ENCODE results near the gene CSAD. TPM values are rescaled to one million over a fixed set of nuclear protein-coding genes. Genes with fewer than 3 reads are reported as not detected.

Gene CSAD
- total RNA-seq, 1 donor from 2014 or later, result 20.2 TPM

DNA sequence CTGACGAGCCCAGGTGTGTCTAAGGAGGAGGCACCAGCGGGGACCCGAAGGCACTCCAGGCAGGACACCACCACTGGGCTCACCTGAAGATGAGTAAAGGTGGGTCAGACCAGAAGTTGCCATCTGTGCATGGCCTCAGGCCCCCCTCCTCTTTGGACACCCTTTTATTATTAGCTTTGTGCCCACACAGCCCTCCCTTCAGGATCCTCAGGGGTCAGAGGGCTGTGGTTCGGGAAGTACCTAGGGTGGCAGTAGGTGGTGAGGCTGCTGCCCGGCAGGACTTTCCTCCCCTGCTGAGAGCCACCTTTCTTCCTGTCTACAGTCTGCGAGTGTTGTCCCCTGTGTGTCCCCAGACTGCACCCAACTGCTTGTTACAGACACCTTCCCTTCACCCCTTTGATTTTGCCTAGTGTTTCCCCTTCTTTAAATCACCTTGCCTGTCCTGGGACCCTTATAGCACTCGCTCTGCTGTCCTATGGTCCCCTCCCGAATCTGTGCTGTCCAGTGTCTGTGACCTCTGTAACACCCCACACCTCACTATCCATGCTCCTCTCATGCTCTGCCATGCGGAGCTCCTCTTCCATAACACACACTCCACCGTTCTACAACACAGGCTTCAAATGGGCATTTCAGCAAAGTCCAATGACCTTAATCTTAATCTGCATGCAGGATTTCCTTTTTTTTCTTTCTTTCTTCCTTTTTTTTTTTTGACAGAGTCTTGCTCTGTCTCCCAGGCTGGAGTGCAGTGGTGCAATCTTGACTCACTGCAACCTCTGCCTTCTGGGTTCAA lies 51.8 kb downstream of the CSAD start:
- intact Hi-C loops (cut with micrococcal nuclease), result no loop called here
- Mint-ChIP-seq H3K27me3 (ENCODE audit: low read depth) (peaks cover 14% of the 10 kb centered on the region), H3K9me3 (no peaks in the 10 kb centered on the region), H3K4me3 (ENCODE audit: low read depth) (no peak overlapping the region), H3K36me3 (ENCODE audit: low read depth) (no peaks in the 10 kb centered on the region), H3K27ac (no peak overlapping the region), H3K4me1 (ENCODE audit: low read depth) (no peaks in the 10 kb centered on the region)
- DNase-seq (ENCODE audit: low spot score), result no peak

DNA sequence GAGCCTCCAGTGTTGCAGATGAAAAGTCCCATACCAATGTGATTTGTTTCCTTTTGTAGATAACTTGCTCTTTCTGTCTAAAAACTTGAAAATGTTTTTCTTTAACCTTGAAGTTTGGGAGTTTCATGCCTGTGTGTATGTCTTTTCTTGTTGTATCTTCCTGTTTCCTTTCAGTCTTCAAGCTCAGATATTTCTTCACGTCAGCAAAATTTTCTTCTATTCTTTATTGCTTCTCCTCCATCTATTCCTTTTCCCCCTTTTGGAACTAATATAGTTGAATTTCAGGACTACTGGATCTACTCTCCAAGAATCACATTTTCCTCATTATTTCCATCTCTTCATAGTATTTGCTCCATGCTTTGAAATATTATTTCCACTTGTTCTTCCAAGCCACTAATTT lies 53.6 kb downstream of the CSAD start:
- Mint-ChIP-seq H3K9me3 (no peaks in the 10 kb centered on the region), H3K4me1 (ENCODE audit: low read depth) (no peaks in the 10 kb centered on the region), H3K27me3 (ENCODE audit: low read depth) (peaks cover 14% of the 10 kb centered on the region), H3K27ac (no peak overlapping the region), H3K4me3 (ENCODE audit: low read depth) (no peak overlapping the region), H3K36me3 (ENCODE audit: low read depth) (no peaks in the 10 kb centered on the region)
- no peak for DNase-seq (ENCODE audit: low spot score)
- intact Hi-C loops (cut with micrococcal nuclease), result no loop called here

DNA sequence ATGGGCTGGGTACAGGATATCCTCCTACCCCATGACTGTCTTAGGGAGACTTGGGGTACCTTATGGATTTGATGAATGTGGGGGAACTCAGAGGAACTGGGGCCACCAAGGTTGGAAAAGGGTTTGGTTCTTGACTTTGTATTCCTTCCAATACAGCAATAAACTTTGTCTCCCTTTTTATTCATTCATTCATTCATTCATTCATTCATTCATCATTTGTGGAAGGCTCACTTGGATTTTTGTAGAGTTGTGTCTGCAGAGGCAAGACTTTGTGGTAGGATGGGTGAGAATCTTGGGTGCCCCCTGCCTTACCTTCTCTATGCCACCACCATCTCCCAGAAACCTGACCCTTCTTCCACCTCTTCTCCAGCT lies 56.4 kb downstream of the CSAD start:
- H3K4me1 Mint-ChIP-seq (ENCODE audit: low read depth), result no peaks in the 10 kb centered on the region
- no peak overlapping the region for H3K4me3 Mint-ChIP-seq (ENCODE audit: low read depth)
- no peaks in the 10 kb centered on the region for H3K9me3 Mint-ChIP-seq

DNA sequence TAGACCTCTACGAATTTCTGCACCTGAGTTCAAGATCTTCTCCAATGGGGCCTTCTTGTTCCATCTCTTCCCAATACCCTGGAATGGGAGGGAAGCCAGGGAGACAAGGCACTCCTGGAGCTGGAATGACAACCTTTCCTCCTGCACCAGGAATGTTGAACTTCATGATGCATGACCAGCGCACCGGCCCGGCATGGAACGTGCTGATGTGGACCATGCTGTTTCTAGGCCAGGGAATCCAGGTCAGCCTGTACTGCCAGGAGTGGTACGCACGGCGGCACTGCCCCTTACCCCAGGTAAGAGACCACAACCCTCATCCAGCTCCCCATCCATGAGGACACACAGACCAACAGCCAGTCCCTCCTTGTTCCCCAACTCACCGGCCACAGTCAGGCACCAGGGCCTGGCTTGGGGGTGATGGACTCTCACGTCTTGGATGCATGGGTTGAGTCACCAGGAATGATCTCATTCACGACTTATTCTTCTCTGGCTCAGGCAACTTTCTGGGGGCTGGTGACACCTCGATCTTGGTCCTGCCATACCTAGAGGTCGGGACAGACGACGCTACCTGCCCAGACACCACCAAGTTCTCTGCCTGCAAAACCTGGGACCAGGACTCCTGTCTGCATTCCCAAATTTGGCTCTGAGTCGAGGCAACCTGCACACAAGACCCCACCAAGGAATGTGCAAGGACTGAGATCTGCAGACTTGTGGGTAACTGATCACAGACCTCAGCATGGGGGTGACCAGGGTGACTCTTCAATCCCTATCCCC lies 57.0 kb downstream of the CSAD start:
- Mint-ChIP-seq H3K4me1 (ENCODE audit: low read depth) (no peaks in the 10 kb centered on the region), H3K27me3 (ENCODE audit: low read depth) (peaks cover 9% of the 10 kb centered on the region), H3K9me3 (no peaks in the 10 kb centered on the region), H3K27ac (no peak overlapping the region), H3K36me3 (ENCODE audit: low read depth) (no peaks in the 10 kb centered on the region), H3K4me3 (ENCODE audit: low read depth) (no peak overlapping the region)
- no peak for DNase-seq (ENCODE audit: low spot score)
- intact Hi-C loops (cut with micrococcal nuclease), result no loop called here

More for the DNA sequence above, 56.4 kb downstream of the CSAD start:
- H3K36me3 Mint-ChIP-seq (ENCODE audit: low read depth), result no peaks in the 10 kb centered on the region
- peaks cover 11% of the 10 kb centered on the region for H3K27me3 Mint-ChIP-seq (ENCODE audit: low read depth)
- DNase-seq (ENCODE audit: low spot score), result no peak
- intact Hi-C loops (cut with micrococcal nuclease), result no loop called here
- no peak overlapping the region for H3K27ac Mint-ChIP-seq

- no peak overlapping the region for H3K27ac Mint-ChIP-seq
- H3K36me3 Mint-ChIP-seq (ENCODE audit: low read depth), result no peaks in the 10 kb centered on the region
- no peaks in the 10 kb centered on the region for H3K9me3 Mint-ChIP-seq
Observed at GRCh38 chr12:53122961-53123468, 57.7 kb downstream of the CSAD start.

DNA sequence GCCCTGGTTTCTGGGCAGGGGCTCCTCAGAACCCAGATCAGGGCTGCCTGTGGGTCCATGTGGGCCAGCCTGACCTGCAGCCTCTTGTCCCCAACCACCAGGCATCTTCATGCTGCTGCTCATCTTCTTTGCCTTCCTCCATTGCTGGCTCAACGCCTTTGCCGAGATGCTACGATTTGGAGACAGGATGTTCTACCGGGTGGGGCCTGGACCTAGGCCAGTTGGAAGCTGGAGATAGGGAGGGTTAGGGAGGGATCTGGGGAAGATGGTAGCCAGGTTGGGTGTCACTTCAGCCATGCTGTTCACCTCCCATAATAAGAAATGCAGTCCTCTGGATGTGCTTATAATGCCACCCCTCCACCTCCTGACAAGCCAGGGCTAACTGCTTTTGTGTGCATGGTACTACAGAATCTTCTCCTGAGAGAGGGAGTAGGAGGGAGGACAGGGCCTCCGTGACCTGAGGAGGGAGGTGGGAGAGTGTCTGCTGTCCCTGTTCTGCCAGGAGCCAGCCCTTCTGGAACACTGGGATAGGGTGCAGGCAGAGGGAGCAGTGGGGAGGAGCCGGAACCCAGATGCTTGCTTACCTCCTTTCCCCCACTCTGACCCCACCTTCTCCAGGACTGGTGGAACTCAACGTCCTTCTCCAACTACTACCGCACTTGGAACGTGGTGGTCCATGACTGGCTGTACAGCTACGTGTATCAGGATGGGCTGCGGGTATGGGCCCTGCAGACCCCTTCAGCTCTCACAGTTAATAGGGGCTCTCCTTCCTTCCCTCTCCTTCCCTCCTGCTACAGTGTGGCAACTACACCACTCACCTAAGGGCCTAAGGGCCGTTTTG lies 59.8 kb downstream of the CSAD start:
- no peak overlapping the region for H3K27ac Mint-ChIP-seq
- peaks cover under 1% of the 10 kb centered on the region for H3K27me3 Mint-ChIP-seq (ENCODE audit: low read depth)
- no peaks in the 10 kb centered on the region for H3K36me3 Mint-ChIP-seq (ENCODE audit: low read depth)
- intact Hi-C loops (cut with micrococcal nuclease), result no loop called here
- no peak overlapping the region for H3K4me3 Mint-ChIP-seq (ENCODE audit: low read depth)
- no peaks in the 10 kb centered on the region for H3K9me3 Mint-ChIP-seq
- H3K4me1 Mint-ChIP-seq (ENCODE audit: low read depth), result no peaks in the 10 kb centered on the region
- DNase-seq (ENCODE audit: low spot score), result no peak

More at GRCh38 chr12:53122961-53123468, 57.7 kb downstream of the CSAD start:
- intact Hi-C loops (cut with micrococcal nuclease), result no loop called here
- Mint-ChIP-seq H3K4me3 (ENCODE audit: low read depth) (no peak overlapping the region), H3K4me1 (ENCODE audit: low read depth) (no peaks in the 10 kb centered on the region), H3K27me3 (ENCODE audit: low read depth) (peaks cover 9% of the 10 kb centered on the region)
- no peak for DNase-seq (ENCODE audit: low spot score)

DNA sequence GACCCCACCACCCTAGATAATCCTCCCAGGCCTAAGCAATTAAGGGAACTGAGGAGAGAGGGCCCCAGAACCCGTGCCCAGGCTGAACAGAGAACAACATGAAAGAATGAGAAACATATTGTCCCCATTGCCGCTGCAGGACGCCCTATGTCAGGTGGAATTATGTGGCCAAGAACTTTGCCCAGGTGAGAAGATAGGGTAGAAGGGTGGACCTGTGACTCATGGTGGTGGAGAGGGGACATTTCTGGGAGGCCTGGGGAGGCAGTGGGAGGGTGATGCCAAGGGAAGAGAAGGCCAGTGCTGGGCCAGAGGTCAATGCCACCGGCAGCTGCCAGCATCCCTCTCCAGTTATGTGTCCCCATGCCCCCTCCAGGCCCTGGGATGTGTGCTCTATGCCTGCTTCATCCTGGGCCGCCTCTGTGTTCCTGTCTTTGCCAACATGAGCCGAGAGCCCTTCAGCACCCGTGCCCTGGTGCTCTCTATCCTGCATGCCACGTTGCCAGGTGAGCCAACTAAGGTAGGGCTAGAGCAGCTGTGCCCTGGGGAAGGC lies 61.9 kb downstream of the CSAD start:
- Mint-ChIP-seq H3K27ac (no peak overlapping the region), H3K9me3 (no peaks in the 10 kb centered on the region), H3K27me3 (ENCODE audit: low read depth) (no peaks in the 10 kb centered on the region), H3K4me1 (ENCODE audit: low read depth) (no peaks in the 10 kb centered on the region), H3K36me3 (ENCODE audit: low read depth) (no peaks in the 10 kb centered on the region), H3K4me3 (ENCODE audit: low read depth) (no peak overlapping the region)
- intact Hi-C loops (cut with micrococcal nuclease), result no loop called here
- DNase-seq (ENCODE audit: low spot score), result no peak

GRCh38 chr12:53115891-53116648 lies 64.7 kb downstream of the CSAD start:
- H3K27me3 Mint-ChIP-seq (ENCODE audit: low read depth), result peaks cover 3% of the 10 kb centered on the region
- no peak for DNase-seq (ENCODE audit: low spot score)
- H3K36me3 Mint-ChIP-seq (ENCODE audit: low read depth), result no peaks in the 10 kb centered on the region
- intact Hi-C loops (cut with micrococcal nuclease), result no loop called here
- H3K4me1 Mint-ChIP-seq (ENCODE audit: low read depth), result no peaks in the 10 kb centered on the region
- H3K9me3 Mint-ChIP-seq, result no peaks in the 10 kb centered on the region
- no peak overlapping the region for H3K4me3 Mint-ChIP-seq (ENCODE audit: low read depth)
- no peak overlapping the region for H3K27ac Mint-ChIP-seq

- no peaks in the 10 kb centered on the region for H3K9me3 Mint-ChIP-seq
- no peak for DNase-seq (ENCODE audit: low spot score)
- peaks cover 3% of the 10 kb centered on the region for H3K27me3 Mint-ChIP-seq (ENCODE audit: low read depth)
- intact Hi-C loops (cut with micrococcal nuclease), result no loop called here
- H3K27ac Mint-ChIP-seq, result no peak overlapping the region
- no peaks in the 10 kb centered on the region for H3K4me1 Mint-ChIP-seq (ENCODE audit: low read depth)
- no peak overlapping the region for H3K4me3 Mint-ChIP-seq (ENCODE audit: low read depth)
- H3K36me3 Mint-ChIP-seq (ENCODE audit: low read depth), result no peaks in the 10 kb centered on the region
Observed at GRCh38 chr12:53115112-53115890, 65.4 kb downstream of the CSAD start.

GRCh38 chr12:53113951-53114350 lies 66.8 kb downstream of the CSAD start:
- no peaks in the 10 kb centered on the region for H3K4me1 Mint-ChIP-seq (ENCODE audit: low read depth)

DNA sequence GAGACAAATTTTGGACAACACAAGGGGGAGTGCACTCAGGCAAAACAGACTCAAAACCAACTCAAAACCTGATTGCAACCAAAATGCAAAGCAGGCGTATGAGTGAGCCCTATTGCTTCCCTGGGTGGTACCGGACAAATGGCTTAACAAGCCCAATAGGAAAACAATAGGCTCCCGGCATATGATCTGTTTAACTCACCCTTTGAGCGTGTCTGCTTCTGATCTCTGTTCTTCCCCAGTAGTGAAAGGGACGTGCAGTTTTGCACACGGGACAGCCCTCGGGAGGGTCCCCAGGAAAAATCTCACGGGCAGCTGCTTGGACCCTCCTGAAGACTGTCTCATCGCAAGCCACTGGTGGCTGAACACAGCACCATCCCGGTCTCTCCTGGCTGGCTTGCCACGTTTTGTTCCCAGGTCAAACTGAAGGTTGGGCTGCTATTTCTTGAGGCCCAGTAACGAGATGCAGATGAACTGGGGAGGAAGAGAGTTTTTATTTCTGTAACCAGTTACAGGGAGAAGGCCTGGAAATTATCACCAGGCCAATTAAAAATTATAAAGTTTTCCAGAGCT lies 67.5 kb downstream of the CSAD start:
- Mint-ChIP-seq H3K4me3 (ENCODE audit: low read depth) (no peak overlapping the region), H3K36me3 (ENCODE audit: low read depth) (no peaks in the 10 kb centered on the region), H3K9me3 (no peaks in the 10 kb centered on the region), H3K27ac (no peak overlapping the region), H3K27me3 (ENCODE audit: low read depth) (peaks cover 3% of the 10 kb centered on the region), H3K4me1 (ENCODE audit: low read depth) (no peaks in the 10 kb centered on the region)
- intact Hi-C loops (cut with micrococcal nuclease), result no loop called here
- DNase-seq (ENCODE audit: low spot score), result no peak

More at GRCh38 chr12:53113951-53114350, 66.8 kb downstream of the CSAD start:
- Mint-ChIP-seq H3K4me3 (ENCODE audit: low read depth) (no peak overlapping the region), H3K9me3 (no peaks in the 10 kb centered on the region), H3K27ac (no peak overlapping the region), H3K36me3 (ENCODE audit: low read depth) (no peaks in the 10 kb centered on the region), H3K27me3 (ENCODE audit: low read depth) (peaks cover 3% of the 10 kb centered on the region)
- intact Hi-C loops (cut with micrococcal nuclease), result no loop called here
- DNase-seq (ENCODE audit: low spot score), result no peak

Measured in activated T-helper 2 cell treated with anti-CD3 and anti-CD28 coated beads, Interferon-gamma antibody, Interleukin-2, Interleukin-4, amounts not matched to agents 10 μg/mL and 5 μg/mL and 100 μg/mL, durations not matched to agents 14 hours and 24 hours and 36 hours (primary cell).